ENCODE data around the gene PNPLA6. TPM values are rescaled to one million over a fixed set of nuclear protein-coding genes. Genes with fewer than 3 reads are reported as not detected.

PNPLA6 gene
- 35.6 and 40.8 TPM in 2 replicates for total RNA-seq

DNA sequence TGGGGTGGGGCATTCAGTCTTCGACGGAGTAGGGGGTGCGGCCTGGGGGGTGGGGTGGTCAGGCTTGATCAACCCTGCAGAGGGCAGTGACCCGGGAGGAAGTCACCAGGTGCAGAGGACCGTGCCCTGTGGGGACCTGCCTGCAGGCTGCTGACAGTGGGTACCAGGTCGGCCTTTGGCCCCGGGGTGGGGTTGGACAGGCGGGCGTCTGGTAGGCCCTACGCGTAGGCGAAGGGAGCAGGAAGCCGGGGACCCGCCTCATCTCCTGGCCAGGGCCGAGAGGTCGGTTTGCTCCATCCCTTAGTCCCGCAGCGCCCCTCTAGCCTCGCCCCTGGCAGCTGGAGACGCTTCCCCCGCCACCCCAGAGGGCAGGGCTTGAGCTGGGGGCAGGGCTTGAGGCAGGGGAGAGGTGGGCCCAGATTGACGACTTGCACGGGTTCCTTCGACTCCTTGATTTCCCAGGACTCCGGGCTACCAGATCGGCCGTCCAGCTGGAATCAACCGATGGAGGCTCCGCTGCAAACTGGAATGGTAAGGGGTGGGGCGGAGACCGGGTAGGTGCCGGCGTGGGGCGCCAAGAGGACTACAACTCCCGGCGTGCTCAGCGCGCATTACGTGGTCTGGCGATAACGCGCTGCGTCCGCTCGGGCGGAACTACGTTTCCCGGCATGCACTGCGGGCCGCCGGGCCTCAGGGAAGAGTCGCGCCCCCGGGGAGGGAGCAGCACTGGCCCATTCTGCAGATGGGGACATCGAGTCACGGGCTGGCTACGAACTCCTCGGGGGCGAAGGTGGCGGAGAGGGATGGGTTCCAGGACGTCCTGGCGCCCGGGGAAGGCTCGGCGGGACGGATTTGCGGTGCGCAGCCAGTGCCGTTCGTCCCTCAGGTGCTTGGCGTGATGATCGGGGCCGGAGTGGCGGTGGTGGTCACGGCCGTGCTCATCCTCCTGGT, at the start of gene PNPLA6:
Gene PNPLA6 (plus strand): TSS at position 671 of the 951 bp plus-strand sequence. CDS start 72 bp downstream, at position 743.
- peaks cover 2% of the 10 kb centered on the region for H3K36me3 ChIP-seq (ENCODE audit: control insufficient read depth, insufficient read depth, low read length)
- TF ChIP-seq, protein P1, sequence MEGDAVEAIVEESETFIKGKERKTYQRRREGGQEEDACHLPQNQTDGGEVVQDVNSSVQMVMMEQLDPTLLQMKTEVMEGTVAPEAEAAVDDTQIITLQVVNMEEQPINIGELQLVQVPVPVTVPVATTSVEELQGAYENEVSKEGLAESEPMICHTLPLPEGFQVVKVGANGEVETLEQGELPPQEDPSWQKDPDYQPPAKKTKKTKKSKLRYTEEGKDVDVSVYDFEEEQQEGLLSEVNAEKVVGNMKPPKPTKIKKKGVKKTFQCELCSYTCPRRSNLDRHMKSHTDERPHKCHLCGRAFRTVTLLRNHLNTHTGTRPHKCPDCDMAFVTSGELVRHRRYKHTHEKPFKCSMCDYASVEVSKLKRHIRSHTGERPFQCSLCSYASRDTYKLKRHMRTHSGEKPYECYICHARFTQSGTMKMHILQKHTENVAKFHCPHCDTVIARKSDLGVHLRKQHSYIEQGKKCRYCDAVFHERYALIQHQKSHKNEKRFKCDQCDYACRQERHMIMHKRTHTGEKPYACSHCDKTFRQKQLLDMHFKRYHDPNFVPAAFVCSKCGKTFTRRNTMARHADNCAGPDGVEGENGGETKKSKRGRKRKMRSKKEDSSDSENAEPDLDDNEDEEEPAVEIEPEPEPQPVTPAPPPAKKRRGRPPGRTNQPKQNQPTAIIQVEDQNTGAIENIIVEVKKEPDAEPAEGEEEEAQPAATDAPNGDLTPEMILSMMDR (IDR thresholded peaks at IDR 0.05; ENCODE audit: insufficient read depth, low read length, severe bottlenecking) = no peak
- no peaks in the 10 kb centered on the region for H3K27me3 ChIP-seq (ENCODE audit: control insufficient read depth, insufficient read depth, low read length)
- DNase-seq (ENCODE audit: low read depth) = peak; percentile 82
- H3K4me3 ChIP-seq (ENCODE audit: low read depth, low read length) = peak within 1 kb of the TSS; percentile 99
- FAIRE-seq = no peak

DNA sequence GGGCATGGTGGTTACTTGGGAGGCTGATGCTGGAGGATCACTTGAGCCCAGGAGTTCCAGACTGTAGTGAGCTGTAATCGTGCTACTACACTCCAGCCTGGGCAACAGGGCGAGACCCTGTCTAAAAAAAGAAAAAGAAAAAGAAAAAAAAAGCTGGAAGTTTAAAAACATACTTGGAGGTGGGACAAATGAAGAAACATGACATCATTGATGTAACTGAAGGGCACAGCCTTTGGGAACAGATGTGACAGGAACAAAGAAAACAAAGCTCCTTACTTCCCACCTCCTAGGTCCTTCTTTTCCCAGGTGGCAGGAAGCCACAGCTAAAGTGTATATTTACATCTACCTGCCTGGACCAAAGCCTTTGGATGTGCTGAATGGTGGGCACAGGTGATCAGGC, 48.6 kb upstream of the PNPLA6 start:
- Histone ChIP-seq H3K4me3 (ENCODE audit: low read depth, low read length) (no peak overlapping the region), H3K27me3 (ENCODE audit: control insufficient read depth, insufficient read depth, low read length) (no peaks in the 10 kb centered on the region), H3K36me3 (ENCODE audit: control insufficient read depth, insufficient read depth, low read length) (no peaks in the 10 kb centered on the region)
- FAIRE-seq (no peak), DNase-seq (ENCODE audit: low read depth) (no peak)
- TF ChIP-seq, protein P1 (IDR thresholded peaks at IDR 0.05; ENCODE audit: insufficient read depth, low read length, severe bottlenecking) = no peak

DNA sequence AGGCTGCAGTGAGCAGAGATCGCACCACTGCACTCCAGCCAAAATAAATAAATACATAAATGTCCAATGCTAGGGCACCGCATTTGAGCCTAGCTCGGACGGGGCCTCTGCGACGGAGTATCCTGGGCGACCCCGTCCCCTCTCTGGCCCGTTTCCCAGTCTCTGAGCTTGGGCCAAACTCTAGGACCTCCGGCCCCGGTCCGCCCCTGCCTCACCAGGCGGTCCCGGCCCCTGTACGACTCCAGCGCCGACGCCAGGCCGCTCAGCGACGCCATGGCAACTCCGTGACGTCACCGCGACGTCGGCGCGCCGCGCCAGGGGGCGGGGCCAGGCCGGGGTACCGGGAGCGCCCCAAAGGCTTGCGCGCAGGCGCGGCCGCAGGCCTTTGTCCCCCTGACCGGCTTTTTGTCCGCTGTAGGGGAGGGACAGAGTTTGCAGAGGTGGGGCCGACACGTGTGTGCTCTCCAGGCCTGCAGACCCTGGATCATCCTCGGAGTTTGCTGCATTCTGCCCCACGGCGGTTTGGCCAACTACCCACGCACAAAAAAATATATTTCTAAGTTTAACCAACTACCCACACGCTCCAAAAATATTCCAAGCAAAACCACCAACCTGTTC, 46.7 kb upstream of the PNPLA6 start, which contains the start of gene PEX11G:
Gene PEX11G (minus strand): TSS at position 300 of the 618 bp plus-strand sequence. CDS start 25 bp downstream, at position 275.
- DNase-seq (ENCODE audit: low read depth) = peak; percentile 66
- Histone ChIP-seq H3K4me3 (ENCODE audit: low read depth, low read length) (peak within 1 kb of the TSS; percentile 71), H3K27me3 (ENCODE audit: control insufficient read depth, insufficient read depth, low read length) (no peaks in the 10 kb centered on the region), H3K36me3 (ENCODE audit: control insufficient read depth, insufficient read depth, low read length) (no peaks in the 10 kb centered on the region)
- no peak for FAIRE-seq
- TF ChIP-seq, protein P1 (IDR thresholded peaks at IDR 0.05; ENCODE audit: insufficient read depth, low read length, severe bottlenecking) = no peak

DNA sequence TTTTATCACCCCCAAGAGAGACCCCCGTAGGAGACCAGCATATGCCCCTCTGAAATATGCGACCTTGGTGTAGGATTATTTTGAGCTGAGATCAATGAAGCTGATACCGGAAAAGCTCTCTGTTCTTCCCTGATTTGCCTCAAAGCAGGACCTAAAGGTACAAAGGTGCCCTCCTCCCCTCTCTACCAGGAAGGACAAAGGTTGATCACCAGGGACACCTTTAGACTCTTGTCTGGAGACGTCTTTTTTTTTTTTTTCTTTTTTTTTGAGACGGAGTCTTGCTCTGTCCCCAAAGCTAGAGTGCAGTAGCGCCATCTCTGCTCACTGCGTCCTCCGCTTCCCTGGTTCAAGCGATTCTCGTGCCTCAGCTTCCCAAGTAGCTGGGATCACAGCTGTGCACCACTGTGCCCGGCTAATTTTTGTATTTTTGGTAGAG, 45.9 kb upstream of the PNPLA6 start:
- DNase-seq (ENCODE audit: low read depth) (no peak), FAIRE-seq (no peak)
- TF ChIP-seq, protein P1 (IDR thresholded peaks at IDR 0.05; ENCODE audit: insufficient read depth, low read length, severe bottlenecking) = no peak
- Histone ChIP-seq H3K4me3 (ENCODE audit: low read depth, low read length) (no peak overlapping the region), H3K27me3 (ENCODE audit: control insufficient read depth, insufficient read depth, low read length) (no peaks in the 10 kb centered on the region), H3K36me3 (ENCODE audit: control insufficient read depth, insufficient read depth, low read length) (no peaks in the 10 kb centered on the region)

DNA sequence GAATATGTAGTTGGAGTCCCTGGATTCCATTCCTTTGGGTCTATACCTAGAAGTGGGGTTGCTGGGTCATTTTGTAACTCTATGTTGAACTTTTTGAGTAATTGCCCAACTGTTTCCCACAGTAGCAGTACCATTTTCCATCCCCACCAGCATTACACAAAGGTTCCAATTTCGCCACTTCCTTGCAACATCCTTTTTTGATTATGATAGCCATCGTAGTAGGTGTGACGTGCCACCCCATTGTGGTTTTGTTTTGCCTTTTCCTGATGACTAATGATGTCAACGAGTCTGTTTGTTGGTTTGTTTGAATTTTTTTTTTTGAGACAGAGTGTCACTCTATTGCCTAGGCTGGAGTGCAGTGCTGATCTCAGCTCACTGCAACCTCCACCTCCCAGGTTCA, 43.4 kb upstream of the PNPLA6 start:
- Histone ChIP-seq H3K36me3 (ENCODE audit: control insufficient read depth, insufficient read depth, low read length) (no peaks in the 10 kb centered on the region), H3K4me3 (ENCODE audit: low read depth, low read length) (no peak overlapping the region), H3K27me3 (ENCODE audit: control insufficient read depth, insufficient read depth, low read length) (no peaks in the 10 kb centered on the region)
- peak; percentile 85 for DNase-seq (ENCODE audit: low read depth)
- FAIRE-seq = peak; percentile 18
- TF ChIP-seq, protein P1 (IDR thresholded peaks at IDR 0.05; ENCODE audit: insufficient read depth, low read length, severe bottlenecking) = no peak
